SH-SY5Y (cell line): Measurements from ENCODE around the gene SOX13.

ENCODE experiments used
- GATA2 ChIP-seq: IDR thresholded peaks from 2 replicates; pipeline ENCODE4 v1.6.1; 2011; ENCODE audit warnings: mild to moderate bottlenecking, low read depth, low read length

The SOX13 gene

DNA sequence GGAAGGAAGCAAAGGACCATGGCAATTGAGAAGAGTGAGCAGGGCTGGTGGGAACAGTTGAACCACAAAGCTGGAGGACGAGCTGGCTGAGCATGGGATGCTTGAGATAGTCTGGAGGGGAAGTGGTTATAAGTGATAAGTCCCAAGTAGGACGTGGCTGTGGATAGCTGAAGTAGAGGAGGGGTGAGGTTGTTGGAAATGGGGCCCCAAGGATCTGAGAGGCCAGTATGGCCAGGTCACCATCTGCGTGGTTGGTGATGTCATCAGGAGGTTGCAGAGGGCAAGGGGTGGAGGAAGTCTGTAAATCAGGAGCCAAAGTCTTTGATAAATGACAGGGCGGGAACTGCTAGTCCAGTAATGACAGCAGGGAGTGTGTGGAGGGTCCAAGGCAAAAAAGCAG lies 104.2 kb downstream of the SOX13 start:
- TF ChIP-seq GATA2: no peak
